GM13977 (cell line): ENCODE results near the gene NOLC1.

ENCODE experiments used
- DNase-seq: peaks from one replicate; pipeline ENCODE4 v3.0.0; 2012; ENCODE audit warnings: low spot score
- CTCF ChIP-seq: IDR thresholded peaks from 2 replicates; pipeline ENCODE4 v1.5.1; 2012; ENCODE audit warnings: mild to moderate bottlenecking, control low read depth; ENCODE audit not compliant: insufficient read depth; ENCODE audit errors: extremely low read depth, missing control alignments
- in situ Hi-C: fragments of 300-500 bp; cut with MboI; formaldehyde crosslinking; loops from one replicate; pipeline ENCODE4 v1.12.0; 2022; ENCODE audit warnings: low sequenced_read_pairs, low pct_unique_long_range_greater_than_20kb, mixed read lengths, inconsistent platforms; ENCODE audit not compliant: unreplicated experiment

NOLC1 gene

GRCh38 chr10:102113261-102113955, 38.8 kb upstream of the NOLC1 start:
- in situ Hi-C loops, result no loop called here
- no peak for TF ChIP-seq CTCF
- DNase-seq, result no peak

GRCh38 chr10:102113956-102114857, 38.0 kb upstream of the NOLC1 start:
- TF ChIP-seq CTCF, result no peak
- no peak for DNase-seq
- in situ Hi-C loops, result no loop called here

GRCh38 chr10:102114861-102115618, 37.1 kb upstream of the NOLC1 start:
- TF ChIP-seq CTCF, result no peak
- peak; percentile 90 for DNase-seq
- in situ Hi-C loops, result no loop called here

- DNase-seq, result no peak
- in situ Hi-C loops, result no loop called here
- TF ChIP-seq CTCF, result no peak
Measured at GRCh38 chr10:102115775-102116174, 36.4 kb upstream of the NOLC1 start.

- TF ChIP-seq CTCF, result no peak
- in situ Hi-C loops, result no loop called here
- DNase-seq, result no peak
Measured at GRCh38 chr10:102116656-102117055, 35.5 kb upstream of the NOLC1 start.

- no peak for DNase-seq
- TF ChIP-seq CTCF, result peak; percentile 17
- in situ Hi-C loops, result no loop called here
Measured at GRCh38 chr10:102117391-102118159, 34.6 kb upstream of the NOLC1 start.
